Measurements from ENCODE around the gene CHRNG. TPM values are rescaled to one million over a fixed set of nuclear protein-coding genes. Genes with fewer than 3 reads are reported as not detected.

CHRNG gene, protein sequence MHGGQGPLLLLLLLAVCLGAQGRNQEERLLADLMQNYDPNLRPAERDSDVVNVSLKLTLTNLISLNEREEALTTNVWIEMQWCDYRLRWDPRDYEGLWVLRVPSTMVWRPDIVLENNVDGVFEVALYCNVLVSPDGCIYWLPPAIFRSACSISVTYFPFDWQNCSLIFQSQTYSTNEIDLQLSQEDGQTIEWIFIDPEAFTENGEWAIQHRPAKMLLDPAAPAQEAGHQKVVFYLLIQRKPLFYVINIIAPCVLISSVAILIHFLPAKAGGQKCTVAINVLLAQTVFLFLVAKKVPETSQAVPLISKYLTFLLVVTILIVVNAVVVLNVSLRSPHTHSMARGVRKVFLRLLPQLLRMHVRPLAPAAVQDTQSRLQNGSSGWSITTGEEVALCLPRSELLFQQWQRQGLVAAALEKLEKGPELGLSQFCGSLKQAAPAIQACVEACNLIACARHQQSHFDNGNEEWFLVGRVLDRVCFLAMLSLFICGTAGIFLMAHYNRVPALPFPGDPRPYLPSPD
- total RNA-seq = not detected
- long read RNA-seq = 0 reads

DNA sequence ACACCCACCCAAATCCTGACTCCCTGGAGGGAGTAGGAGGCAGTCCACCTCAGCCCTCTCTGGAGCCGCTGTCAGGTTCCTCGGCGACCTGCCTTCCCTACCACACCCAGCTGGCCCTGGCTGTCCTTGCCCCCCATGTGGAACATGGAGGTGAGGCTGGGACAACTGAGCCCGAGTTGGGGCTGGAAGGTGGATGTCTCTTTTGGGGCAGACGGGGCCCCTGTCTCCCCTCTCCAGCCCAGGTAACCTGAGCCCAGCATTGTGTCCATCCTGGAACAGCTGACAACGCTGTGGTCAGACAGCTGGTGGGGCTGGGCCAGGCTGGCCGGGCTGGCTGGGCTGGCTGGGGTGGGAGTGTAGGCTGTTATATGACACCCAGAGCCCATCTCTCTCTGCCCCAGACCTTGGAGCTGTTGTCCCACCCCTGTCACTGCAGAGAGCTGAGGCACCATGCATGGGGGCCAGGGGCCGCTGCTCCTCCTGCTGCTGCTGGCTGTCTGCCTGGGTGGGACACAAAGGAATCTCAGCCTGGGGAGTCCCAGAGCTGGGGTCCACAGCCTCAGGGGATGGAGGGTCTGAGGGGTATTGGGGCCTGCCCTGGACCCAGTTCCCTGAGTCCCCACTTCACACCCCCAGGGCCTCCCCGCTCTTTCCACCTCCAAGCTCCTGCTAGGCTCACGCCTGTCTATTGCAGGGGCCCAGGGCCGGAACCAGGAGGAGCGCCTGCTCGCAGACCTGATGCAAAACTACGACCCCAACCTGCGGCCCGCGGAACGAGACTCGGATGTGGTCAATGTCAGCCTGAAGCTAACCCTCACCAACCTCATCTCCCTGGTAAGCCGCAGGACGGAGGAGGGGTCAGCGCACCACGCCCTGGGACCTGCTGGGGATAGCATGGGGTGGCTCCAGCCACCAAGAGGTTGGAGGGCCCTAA lies at the start of gene CHRNG:
Gene CHRNG, plus strand, starts transcription at position 395 of the 934 bp plus-strand sequence. Its CDS starts 56 bp downstream, at position 451.
- peak; percentile 11 for DNase-seq
- intact Hi-C loops (cut with micrococcal nuclease) = no loop called here
- no peak for ATAC-seq

DNA sequence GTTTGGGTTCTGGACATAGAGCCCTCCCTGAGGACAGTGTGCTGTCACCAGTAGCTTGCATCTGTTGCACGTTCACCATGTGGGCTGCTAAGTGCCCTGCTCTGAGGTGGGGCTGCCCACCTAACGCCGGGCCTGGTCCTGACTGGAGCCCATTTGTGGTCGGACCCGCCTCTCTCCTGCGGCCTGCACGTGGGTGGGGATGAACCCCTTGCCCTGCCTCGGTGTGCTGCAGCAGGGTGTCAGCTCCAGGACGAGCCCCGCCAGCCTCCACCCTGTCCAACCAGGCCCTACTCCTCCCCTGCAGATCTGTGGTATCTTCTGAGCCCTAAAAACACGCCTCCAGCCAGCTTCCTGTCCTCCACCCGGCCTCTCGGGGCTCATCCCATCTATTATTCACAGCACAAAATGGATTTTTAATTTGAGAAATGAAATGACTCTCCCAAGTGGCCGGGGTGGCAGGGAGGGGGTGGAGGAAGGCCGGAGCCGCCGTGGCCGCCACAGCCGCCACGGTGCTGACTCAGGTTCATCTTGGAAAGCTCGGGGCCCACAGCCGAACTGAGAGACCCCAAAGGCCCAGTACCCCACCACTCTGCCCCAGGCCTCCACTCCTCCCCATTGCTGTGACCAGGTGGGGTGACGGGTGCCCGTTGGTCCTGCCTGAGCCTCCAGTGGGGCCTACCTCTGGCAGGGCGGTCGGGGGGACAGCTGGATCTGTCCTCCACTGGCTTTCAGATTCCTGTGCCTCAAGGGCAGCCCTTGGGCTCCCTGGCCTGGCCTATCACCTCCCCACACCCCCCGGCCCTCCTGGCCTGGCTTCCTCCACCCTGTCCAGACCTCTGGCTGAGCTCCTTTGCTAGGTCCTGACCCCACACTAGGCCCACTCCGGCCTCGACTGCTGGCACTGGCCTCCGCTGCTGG lies 49.0 kb upstream of the CHRNG start:
- intact Hi-C loops (cut with micrococcal nuclease) = no loop called here
- DNase-seq = peak; percentile 12
- no peak for ATAC-seq

DNA sequence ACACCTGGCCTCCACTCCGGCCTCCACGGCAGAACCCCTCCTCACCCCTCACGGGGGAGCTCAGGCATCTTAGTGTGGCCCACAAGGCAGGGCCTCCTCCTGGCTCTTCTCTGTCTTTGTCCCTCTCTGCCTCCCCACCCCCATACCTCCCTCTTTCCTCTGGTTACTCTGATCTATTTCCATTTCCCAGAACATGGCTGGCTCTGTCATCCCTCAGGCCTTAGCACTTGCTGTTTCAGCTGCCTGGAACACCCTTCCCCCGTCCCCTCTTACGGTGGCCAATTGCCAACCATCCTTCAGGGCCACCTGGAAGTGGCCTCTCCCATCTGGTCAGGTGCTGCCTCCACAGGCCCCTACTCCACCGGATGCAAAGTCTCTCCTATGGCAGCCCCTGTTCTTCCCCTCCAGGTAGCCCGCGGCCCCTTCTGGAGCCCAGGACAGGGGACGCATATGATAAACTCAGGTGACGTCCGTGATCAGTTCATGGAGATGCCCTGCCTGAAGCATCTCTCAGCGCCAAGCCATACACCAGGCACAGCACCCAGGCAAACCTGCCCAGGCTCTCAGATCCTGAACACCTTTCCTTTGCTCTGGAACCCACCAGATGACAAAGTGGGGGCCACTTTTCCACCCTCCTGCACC lies 48.2 kb upstream of the CHRNG start:
- ATAC-seq (no peak), DNase-seq (peak; percentile 9)
- intact Hi-C loops (cut with micrococcal nuclease) = no loop called here

DNA sequence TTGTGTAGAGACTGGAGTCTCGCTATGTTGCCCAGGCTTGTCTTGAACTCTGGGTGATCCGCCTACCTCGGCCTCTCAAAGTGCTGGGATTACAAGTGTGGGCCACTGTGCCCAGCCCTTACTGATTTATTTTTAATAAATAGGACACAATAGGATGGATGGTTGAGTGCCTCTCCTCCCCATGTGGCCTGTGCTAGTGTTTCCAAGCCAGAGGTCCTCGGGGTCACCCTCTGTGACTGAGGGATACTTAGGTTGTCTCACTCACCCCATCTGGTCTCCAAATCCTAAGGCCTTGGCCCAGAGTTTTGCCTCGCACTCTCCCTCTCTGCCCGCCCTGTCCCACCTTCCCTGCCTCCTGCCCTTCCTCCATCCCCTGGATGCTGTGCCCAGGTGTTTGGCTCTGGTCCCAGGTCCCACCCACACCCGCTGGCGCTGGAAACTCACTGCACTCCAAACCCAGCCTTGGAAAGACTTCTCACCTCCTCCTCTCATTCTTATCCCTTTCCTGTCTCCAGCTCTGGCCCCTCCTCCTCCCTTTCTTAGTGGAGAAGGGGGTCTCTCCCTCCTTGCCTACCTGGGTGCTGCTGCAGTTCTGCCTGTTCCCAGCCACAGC lies 47.1 kb upstream of the CHRNG start:
- ATAC-seq = no peak
- intact Hi-C loops (cut with micrococcal nuclease) = no loop called here
- peak; percentile 9 for DNase-seq

DNA sequence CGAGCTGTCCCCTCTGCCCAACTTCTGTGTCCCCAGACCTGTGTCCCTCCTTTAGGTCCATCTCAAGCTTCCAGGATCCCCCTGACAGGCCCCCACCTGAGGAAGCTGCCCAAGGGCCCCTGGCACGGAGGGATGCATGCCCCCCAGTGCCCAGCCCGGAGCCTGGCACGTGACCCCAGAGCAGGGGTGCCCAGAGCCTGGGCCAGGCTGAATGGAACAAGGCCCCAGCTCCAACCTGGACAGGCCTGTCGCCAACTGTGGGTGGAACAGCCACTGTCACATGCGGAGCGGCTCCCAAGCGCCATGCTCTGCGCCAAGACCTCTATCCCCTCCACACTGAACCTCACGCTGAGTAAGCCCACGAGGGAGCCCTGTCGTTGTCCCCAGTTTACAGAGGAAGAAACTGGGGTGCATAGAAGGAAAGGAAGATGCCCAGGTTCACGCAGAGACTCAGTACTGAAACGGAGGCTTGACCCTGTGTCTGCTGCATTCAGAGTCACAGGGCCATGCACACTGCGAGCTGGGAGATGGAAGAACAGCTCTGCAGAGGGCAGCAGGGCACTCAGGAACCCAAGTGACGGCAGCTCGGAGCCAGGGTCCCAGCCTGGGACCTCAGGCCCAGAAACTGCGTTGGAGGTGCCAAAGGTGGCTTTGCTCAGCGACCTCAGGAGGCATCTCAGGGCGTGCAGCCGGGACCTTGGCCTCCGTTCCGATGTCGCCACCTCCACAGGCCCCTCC lies 46.4 kb upstream of the CHRNG start:
- DNase-seq (peak; percentile 21), ATAC-seq (no peak)
- intact Hi-C loops (cut with micrococcal nuclease) = no loop called here

DNA sequence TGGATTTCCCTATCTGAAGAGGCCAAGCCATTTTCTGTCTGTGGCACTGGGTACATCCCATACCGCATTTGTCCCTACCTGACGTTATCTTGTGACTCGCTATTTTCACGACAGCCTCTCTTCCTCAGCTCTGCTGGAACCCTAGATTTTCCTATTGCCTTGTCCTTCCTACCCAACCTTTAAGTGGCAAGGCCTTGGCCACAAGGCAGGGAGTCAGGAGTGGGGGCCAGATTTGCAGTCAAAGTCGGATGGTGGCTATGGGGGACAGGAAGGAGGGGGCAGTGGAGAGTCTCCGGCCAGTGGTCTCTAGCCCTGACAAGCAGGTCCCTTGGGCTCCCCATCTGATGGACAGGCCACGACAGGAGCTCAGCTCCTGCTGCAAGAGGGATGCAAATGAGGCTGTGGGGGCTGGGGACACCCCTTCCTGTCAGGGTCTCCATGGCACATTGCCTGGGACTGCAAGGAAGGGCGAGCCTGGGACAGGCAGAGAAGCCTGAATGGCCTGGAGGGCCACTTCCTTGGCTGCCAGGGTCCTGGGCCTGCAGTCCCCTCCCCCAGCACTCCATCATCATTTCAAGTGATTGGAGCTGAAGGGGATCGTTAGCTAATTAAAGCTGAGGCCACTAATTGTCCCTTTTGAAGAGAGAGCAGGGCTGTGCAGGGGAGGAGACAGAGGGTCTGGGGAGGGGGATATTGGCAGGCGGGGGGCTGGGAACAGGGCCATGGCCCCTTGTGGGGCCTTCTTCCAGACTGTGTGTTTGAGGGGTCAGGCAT lies 45.6 kb upstream of the CHRNG start:
- intact Hi-C loops (cut with micrococcal nuclease) = no loop called here
- ATAC-seq (no peak), DNase-seq (peak; percentile 15)

DNA sequence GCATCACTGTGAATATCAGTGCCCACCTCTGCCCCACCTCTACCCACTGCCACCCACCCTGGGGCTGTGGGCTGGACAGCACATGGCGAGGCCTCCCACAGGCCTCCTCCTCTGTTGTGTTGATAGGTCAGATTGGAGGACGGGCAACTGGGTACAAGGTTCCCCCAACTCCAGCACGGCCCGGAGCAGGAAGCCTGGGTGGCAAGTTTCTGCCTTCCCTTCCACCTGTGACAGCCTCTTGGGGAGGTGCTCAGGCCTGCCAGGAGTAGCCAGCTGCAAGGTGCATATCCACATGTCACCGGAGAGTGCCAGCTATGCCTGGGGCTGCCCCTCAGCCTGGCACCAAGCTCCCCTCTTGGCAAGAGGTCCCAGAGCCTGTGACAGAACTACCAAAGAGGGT lies 45.0 kb upstream of the CHRNG start:
- peak; percentile 3 for DNase-seq
- no peak for ATAC-seq
- intact Hi-C loops (cut with micrococcal nuclease) = no loop called here

DNA sequence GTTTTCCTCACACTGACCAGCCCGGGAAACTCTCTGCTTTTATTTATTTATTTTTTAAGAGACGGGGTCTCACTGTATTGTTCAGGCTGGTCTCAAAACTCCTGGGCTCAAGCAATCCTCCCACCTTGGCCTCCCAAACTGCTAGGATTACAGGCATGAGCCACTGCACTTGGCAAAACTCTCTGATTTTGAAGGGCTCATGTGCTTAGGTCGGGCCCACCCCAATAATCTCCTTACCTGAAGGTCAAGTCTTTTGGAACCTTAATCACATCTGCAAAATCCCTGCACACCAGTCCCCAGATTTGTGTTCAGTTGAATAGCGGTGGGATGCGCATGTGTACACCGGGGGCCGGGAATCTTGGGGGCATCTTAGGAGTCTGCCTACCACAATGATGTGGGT lies 44.2 kb upstream of the CHRNG start:
- intact Hi-C loops (cut with micrococcal nuclease) = no loop called here
- DNase-seq (peak; percentile 3), ATAC-seq (no peak)

DNA sequence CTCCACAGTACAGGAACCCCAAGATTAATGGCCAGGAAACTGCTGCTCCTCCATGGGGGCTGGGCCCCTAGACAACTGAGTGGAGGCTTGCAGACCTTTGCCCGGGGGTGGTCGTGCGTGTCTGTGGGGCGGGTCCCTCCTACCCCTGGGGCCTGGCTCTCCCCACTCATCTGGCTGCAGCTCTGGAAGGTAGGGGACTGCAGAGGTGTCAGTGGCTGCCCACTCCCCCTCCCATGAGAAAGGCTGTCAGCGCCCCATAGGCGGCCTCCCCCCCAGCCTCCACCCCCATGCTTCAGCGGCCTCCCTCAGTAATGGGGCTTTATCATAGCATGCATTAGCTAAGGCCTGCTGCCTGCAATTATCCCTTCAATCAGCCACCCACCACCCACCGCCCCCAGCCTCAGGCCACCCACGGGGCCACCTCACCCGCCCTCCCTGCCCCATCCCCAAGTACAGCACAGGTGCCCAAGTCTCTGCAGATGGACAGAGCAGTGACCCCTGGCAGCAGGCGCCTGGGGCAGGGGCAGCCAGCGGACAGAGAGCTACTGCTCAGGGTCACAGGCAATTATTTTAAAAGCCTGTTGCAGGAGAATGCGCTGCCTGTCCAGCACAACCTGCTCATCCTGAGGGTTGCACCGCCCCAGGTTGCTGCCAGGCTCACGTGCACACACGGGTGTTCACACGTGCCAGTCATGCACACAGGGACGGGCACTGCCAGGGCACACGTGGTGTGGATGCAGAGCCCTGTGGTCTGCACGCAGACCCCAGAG lies 42.8 kb upstream of the CHRNG start:
- no peak for DNase-seq
- no peak for ATAC-seq

DNA sequence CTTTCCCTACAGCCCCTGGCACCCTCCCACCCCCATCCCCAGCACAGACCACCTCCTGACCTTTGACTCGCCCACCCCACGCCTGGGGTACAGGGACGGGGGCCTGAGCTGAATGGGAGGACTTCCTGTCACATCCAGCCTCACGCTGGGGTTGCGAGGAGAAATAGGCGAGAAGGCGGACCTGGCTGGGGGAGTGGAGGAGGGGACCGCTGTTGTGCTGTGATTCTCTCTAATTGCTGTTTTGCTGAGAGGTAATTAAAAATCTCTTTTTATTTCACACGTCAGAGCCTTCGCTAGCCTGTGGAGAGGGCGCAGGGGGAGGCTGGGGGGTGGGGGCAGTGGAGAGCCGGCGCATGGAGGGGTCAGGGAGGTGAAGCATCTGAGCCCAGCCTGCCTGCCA lies 42.1 kb upstream of the CHRNG start:
- DNase-seq (no peak), ATAC-seq (no peak)
- intact Hi-C loops (cut with micrococcal nuclease) = no loop called here

More for the DNA sequence above, 42.8 kb upstream of the CHRNG start:
- intact Hi-C loops (cut with micrococcal nuclease) = no loop called here

DNA sequence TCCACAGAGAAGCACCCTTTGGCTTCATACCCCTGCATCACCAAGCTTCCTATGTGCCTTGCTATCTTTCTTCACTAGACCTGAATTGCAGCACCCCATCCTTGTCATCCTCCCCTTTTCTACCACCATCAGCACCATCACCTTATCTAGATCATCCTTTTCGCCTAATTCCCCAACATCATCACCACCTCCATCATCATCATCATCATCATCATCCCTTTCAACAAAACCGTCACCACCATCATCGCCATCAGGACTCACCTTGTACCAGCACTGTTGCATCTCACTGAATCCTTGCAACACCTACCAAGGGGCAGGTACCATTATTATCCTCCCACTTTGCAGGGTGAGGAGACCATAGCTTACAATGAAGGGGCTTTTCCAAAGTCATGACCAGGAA lies 41.0 kb upstream of the CHRNG start:
- no peak for DNase-seq
- intact Hi-C loops (cut with micrococcal nuclease) = no loop called here

DNA sequence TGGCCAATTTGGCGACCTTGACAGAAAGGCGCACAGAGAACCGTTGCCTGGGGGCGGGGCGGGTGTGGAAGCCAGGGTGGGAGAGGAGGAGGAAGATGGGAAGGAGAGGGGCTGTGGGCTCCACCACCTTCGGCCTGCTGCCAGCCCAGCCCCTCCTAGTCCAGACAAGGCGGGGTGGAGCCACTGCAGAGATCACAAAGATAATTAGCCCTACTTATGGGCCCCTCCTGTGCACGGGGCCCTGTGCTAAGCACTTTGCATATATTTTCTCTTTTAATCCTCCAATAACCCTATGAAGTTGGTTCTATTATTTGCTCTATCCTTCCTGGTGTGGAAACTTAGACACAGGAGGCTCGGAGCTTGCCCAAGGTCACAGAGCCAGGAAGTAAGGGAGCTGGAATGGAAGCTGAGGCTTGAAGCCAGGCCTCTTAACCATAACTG lies 38.1 kb upstream of the CHRNG start:
- ATAC-seq (peak; percentile 14), DNase-seq (no peak)
- intact Hi-C loops (cut with micrococcal nuclease) = no loop called here

More for the DNA sequence above, 41.0 kb upstream of the CHRNG start:
- ATAC-seq = no peak

DNA sequence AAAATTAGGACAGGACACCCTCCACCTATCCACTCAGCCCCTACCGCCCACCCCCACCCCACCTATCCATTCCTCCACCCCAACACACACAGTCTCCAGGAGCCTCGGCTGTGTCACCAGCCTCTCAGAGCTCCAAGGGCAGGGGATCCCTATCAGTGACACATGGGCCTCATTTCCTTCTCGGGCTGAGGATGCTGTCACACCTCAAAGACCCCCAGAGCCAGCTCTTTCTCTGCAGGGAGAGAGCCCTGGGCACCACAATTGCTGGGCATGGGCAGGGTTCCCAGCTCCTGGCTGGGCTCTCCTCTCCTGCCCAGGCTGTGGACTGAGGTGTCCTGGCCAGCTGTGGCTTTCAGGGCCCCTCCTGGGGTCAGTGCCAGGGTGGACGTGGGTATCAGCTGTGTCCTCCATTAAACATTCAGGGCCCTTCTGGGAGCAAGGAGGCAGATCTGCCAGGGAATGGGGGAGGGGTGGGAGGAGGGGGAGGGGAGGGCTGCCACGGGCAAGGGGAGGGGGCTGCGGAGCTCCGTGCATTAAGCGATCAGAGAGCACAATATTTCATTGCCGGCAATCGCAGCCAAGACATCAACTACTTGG lies 37.6 kb upstream of the CHRNG start:
- intact Hi-C loops (cut with micrococcal nuclease) = no loop called here
- ATAC-seq = no peak
- DNase-seq = no peak

DNA sequence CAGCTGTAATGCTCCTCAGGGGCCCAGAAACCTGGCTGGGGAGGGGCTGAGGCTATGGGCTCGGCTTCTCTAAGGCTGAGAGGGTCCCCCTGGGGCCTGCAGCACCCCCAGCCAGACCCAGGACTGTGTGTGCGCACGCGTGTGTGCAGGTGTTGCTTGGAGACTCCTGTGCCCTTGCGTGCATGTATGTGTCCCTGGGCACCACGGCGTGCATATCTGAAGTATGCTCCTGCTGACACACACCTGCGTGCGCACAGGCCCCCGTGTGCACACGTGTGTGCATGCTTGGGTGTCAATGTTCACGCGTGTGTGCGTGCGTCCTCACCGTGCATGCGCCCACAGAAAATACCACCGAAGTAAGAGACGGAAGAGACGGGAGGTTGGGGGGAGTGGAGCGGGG lies 37.0 kb upstream of the CHRNG start:
- intact Hi-C loops (cut with micrococcal nuclease) = no loop called here
- ATAC-seq = no peak

More for the DNA sequence above, 37.0 kb upstream of the CHRNG start:
- DNase-seq = no peak

Data from left ventricle myocardium superior (tissue), 1 donor.